Hepatocyte (in vitro differentiated cells): Measurements from ENCODE around the gene RPS6KL1. TPM values are rescaled to one million over a fixed set of nuclear protein-coding genes. Genes with fewer than 3 reads are reported as not detected.

Experiments
- DNase-seq: peaks from one replicate; pipeline ENCODE4 v3.0.0-alpha.2; 2016; ENCODE audit warnings: low spot score
- H2AFZ ChIP-seq: fragments of 200-600 bp; sonication (generic); 2 replicates; pipeline ENCODE4 v1.6.0; 2016; ENCODE audit warnings: antibody characterized with exemption, mild to moderate bottlenecking
- H3K27ac ChIP-seq: fragments of 200-600 bp; sonication (generic); 2 replicates; pipeline ENCODE4 v1.5.1; 2016; ENCODE audit warnings: mild to moderate bottlenecking
- H3K27me3 ChIP-seq: fragments of 200-600 bp; sonication (generic); 2 replicates; pipeline ENCODE4 v1.6.1; 2016
- H3K36me3 ChIP-seq: fragments of 200-600 bp; sonication (generic); replicated peaks from 2 replicates; pipeline ENCODE4 v1.5.1; 2016; ENCODE audit warnings: low read depth; ENCODE audit not compliant: insufficient read depth
- H3K4me1 ChIP-seq: fragments of 200-600 bp; sonication (generic); 2 replicates; pipeline ENCODE4 v1.5.1; 2016; ENCODE audit warnings: mild to moderate bottlenecking, moderate library complexity; ENCODE audit not compliant: insufficient read depth
- H3K4me2 ChIP-seq: fragments of 200-600 bp; sonication (generic); 2 replicates; pipeline ENCODE4 v1.6.0; 2016
- H3K4me3 ChIP-seq: fragments of 200-600 bp; sonication (generic); 2 replicates; pipeline ENCODE4 v1.5.1; 2016; ENCODE audit warnings: mild to moderate bottlenecking
- H3K79me2 ChIP-seq: fragments of 200-600 bp; sonication (generic); 2 replicates; pipeline ENCODE4 v1.6.0; 2017; ENCODE audit warnings: mild to moderate bottlenecking
- H3K9me2 ChIP-seq: fragments of 200-600 bp; sonication (generic); replicated peaks from 2 replicates; pipeline ENCODE4 v1.6.0; 2017; ENCODE audit warnings: mild to moderate bottlenecking; ENCODE audit not compliant: insufficient read depth
- H3K9me3 ChIP-seq: fragments of 200-600 bp; sonication (generic); 2 replicates; pipeline ENCODE4 v1.5.1; 2016; ENCODE audit warnings: low read depth, mild to moderate bottlenecking
- H4K20me1 ChIP-seq: fragments of 200-600 bp; sonication (generic); 2 replicates; pipeline ENCODE4 v1.6.0; 2016; ENCODE audit warnings: mild to moderate bottlenecking; ENCODE audit not compliant: insufficient read depth, poor library complexity, severe bottlenecking
- CTCF ChIP-seq: fragments of 200-600 bp; sonication (generic); IDR thresholded peaks from 2 replicates; pipeline ENCODE4 v1.5.1; 2016; ENCODE audit warnings: antibody characterized with exemption, mild to moderate bottlenecking; ENCODE audit not compliant: poor library complexity
- EZH2 ChIP-seq: fragments of 200-600 bp; sonication (generic); IDR thresholded peaks from 2 replicates; pipeline ENCODE4 v1.6.1; 2016; ENCODE audit warnings: antibody characterized with exemption, mild to moderate bottlenecking, borderline replicate concordance
- EZH2phosphoT487 ChIP-seq: fragments of 200-600 bp; sonication (generic); IDR thresholded peaks from one replicate; pipeline ENCODE4 v1.6.1; 2018; ENCODE audit warnings: antibody characterized with exemption, mild to moderate bottlenecking, low read depth, moderate library complexity; ENCODE audit not compliant: unreplicated experiment, severe bottlenecking
- WGBS: methylation state at CpG from one replicate; pipeline ENCODE4 v1.1.6; 2016; ENCODE audit warnings: low lambda C conversion rate; ENCODE audit errors: missing lambda C conversion rate; 5-methylcytosine and 5-hydroxymethylcytosine counted together
- polyA plus RNA-seq: library from polyadenylated mRNA; unstranded; fragments of >200 nt; fragmentation: Nextera tagmentation; extraction: Ambion mirVana; gene quantifications from 2 replicates; pipeline ENCODE4 v1.2.1, GENCODE V29; 2016
- total RNA-seq: library from RNA; depleted of rRNA; stranded (reverse); fragments of >200 nt; gene quantifications from 2 replicates; pipeline ENCODE4 v1.2.3, GENCODE V29; 2014

Gene RPS6KL1
- total and polyA plus RNA-seq, 2 experiments from 2014 or later = 0.18 to 0.57 TPM

- peaks cover 59% of the 10 kb centered on the region for H3K4me1 ChIP-seq
- no peaks in the 10 kb centered on the region for H3K9me3 ChIP-seq
Measured at GRCh38 chr14:74949191-74949601, 26.1 kb upstream of the RPS6KL1 start.

GRCh38 chr14:74948228-74949175 is 25.4 kb upstream of the RPS6KL1 start:
- no peak for TF ChIP-seq EZH2
- no peak for TF ChIP-seq EZH2phosphoT487
- no peak for TF ChIP-seq CTCF
- H3K4me1 ChIP-seq = peaks cover 52% of the 10 kb centered on the region
- DNase-seq = no peak
- H3K4me2 ChIP-seq = no peak overlapping the region
- no peaks in the 10 kb centered on the region for H4K20me1 ChIP-seq
- H3K9me3 ChIP-seq = no peaks in the 10 kb centered on the region
- WGBS = 88% methylated on average over 23 of the region's 23 CpGs
- H3K9me2 ChIP-seq = no peaks in the 10 kb centered on the region
- H3K27me3 ChIP-seq = no peaks in the 10 kb centered on the region
- H3K36me3 ChIP-seq = no peaks in the 10 kb centered on the region
- H2AFZ ChIP-seq = no peak overlapping the region
- peaks cover 15% of the 10 kb centered on the region for H3K79me2 ChIP-seq
- no peak overlapping the region for H3K4me3 ChIP-seq
- H3K27ac ChIP-seq = no peak overlapping the region

More at GRCh38 chr14:74949191-74949601, 26.1 kb upstream of the RPS6KL1 start:
- Histone ChIP-seq H3K36me3 (no peaks in the 10 kb centered on the region), H2AFZ (no peak overlapping the region), H3K4me3 (no peak overlapping the region), H3K9me2 (no peaks in the 10 kb centered on the region), H3K27ac (no peak overlapping the region), H3K79me2 (peaks cover 22% of the 10 kb centered on the region), H3K4me2 (peak overlapping the region; percentile 39), H3K27me3 (no peaks in the 10 kb centered on the region), H4K20me1 (no peaks in the 10 kb centered on the region)
- no peak for TF ChIP-seq CTCF
- WGBS = 95% methylated on average over 16 of the region's 16 CpGs
- DNase-seq = no peak

- Histone ChIP-seq H3K9me2 (no peaks in the 10 kb centered on the region), H3K4me1 (peaks cover 43% of the 10 kb centered on the region), H2AFZ (no peak overlapping the region), H3K27me3 (no peaks in the 10 kb centered on the region), H3K9me3 (no peaks in the 10 kb centered on the region), H3K4me3 (no peak overlapping the region), H4K20me1 (no peaks in the 10 kb centered on the region), H3K79me2 (peaks cover 7% of the 10 kb centered on the region), H3K4me2 (no peak overlapping the region), H3K36me3 (no peaks in the 10 kb centered on the region), H3K27ac (no peak overlapping the region)
- TF ChIP-seq CTCF (no peak), EZH2phosphoT487 (no peak), EZH2 (no peak)
- 97% methylated on average over 13 of the region's 13 CpGs for WGBS
- DNase-seq = no peak
Measured at GRCh38 chr14:74947353-74948227, 24.5 kb upstream of the RPS6KL1 start.
